Keratinocyte (primary cell): Measurements from ENCODE around the gene CIT. TPM values are rescaled to one million over a fixed set of nuclear protein-coding genes. Genes with fewer than 3 reads are reported as not detected.

Experiments
- DNase-seq: peaks from one replicate; pipeline ENCODE4 v3.0.0-alpha.2; 2011; ENCODE audit warnings: low read depth, missing footprints, low spot score
- FAIRE-seq: peaks from 2 replicates; lab custom pipeline; 2011; peaks lifted over from hg19 to GRCh38; lab: Jason Lieb, UNC
- H2AFZ ChIP-seq: 2 replicates; pipeline ENCODE4 v1.6.0; 2012; ENCODE audit warnings: low read length, control low read depth, inconsistent platforms; ENCODE audit not compliant: control insufficient read depth
- H3K27ac ChIP-seq: 2 replicates; pipeline ENCODE4 v1.5.1; 2011; ENCODE audit warnings: low read length; ENCODE audit not compliant: control insufficient read depth, insufficient read depth
- H3K27me3 ChIP-seq: 3 replicates; pipeline ENCODE4 v1.6.0; 2011; ENCODE audit warnings: low read length; ENCODE audit not compliant: control insufficient read depth, insufficient read depth; ENCODE audit errors: extremely low read depth
- H3K36me3 ChIP-seq, 2 experiments: 2 replicates in 1 of 2; 3 replicates in 1 of 2; pipeline ENCODE4 v1.5.1; 2011; ENCODE audit warnings: low read length in 2 of 2, mild to moderate bottlenecking in 1 of 2; ENCODE audit not compliant: control insufficient read depth in 2 of 2, insufficient read depth in 2 of 2; ENCODE audit errors: extremely low read depth in 1 of 2
- H3K4me1 ChIP-seq: 3 replicates; pipeline ENCODE4 v1.5.1; 2011; ENCODE audit warnings: low read length; ENCODE audit not compliant: control insufficient read depth, insufficient read depth; ENCODE audit errors: extremely low read depth
- H3K4me2 ChIP-seq: 3 replicates; pipeline ENCODE4 v1.6.0; 2011; ENCODE audit warnings: low read depth, low read length; ENCODE audit not compliant: control insufficient read depth, insufficient read depth; ENCODE audit errors: extremely low read depth
- H3K4me3 ChIP-seq, 3 experiments: fragments of 200-600 bp in 1 of 3; sonication (generic) in 1 of 3; 2 replicates in 2 of 3; 3 replicates in 1 of 3; pipeline ENCODE4 v1.5.1; 2011 to 2016; ENCODE audit warnings: low read length in 3 of 3, mild to moderate bottlenecking in 3 of 3, control low read depth in 2 of 3, inconsistent platforms in 1 of 3, low read depth in 1 of 3, mixed read lengths in 1 of 3, mixed run types in 1 of 3, moderate library complexity in 1 of 3; ENCODE audit not compliant: control insufficient read depth in 2 of 3, insufficient read depth in 2 of 3; ENCODE audit errors: extremely low read depth in 1 of 3
- H3K79me2 ChIP-seq: 2 replicates; pipeline ENCODE4 v1.6.0; 2012; ENCODE audit warnings: low read length; ENCODE audit not compliant: control insufficient read depth, insufficient read depth
- H3K9ac ChIP-seq: 3 replicates; pipeline ENCODE4 v1.6.0; 2011; ENCODE audit warnings: low read length; ENCODE audit not compliant: control insufficient read depth, insufficient read depth; ENCODE audit errors: extremely low read depth
- H3K9me1 ChIP-seq: 3 replicates; pipeline ENCODE4 v1.6.0; 2011; ENCODE audit warnings: low read length; ENCODE audit not compliant: control insufficient read depth, insufficient read depth; ENCODE audit errors: extremely low read depth
- H3K9me3 ChIP-seq: 2 replicates; pipeline ENCODE4 v1.5.1; 2012; ENCODE audit warnings: low read depth, low read length; ENCODE audit not compliant: control insufficient read depth
- H4K20me1 ChIP-seq: 3 replicates; pipeline ENCODE4 v1.6.0; 2011; ENCODE audit warnings: low read length; ENCODE audit not compliant: control insufficient read depth, insufficient read depth; ENCODE audit errors: extremely low read depth
- CTCF ChIP-seq, 3 experiments: IDR thresholded peaks in 1 of 3; conservative IDR thresholded peaks in 1 of 3; optimal IDR thresholded peaks in 1 of 3; 2 replicates in 2 of 3; 3 replicates in 1 of 3; pipeline versions ENCODE3 to v1.5.1; 2011; ENCODE audit warnings: low read length in 3 of 3, mild to moderate bottlenecking in 3 of 3, moderate library complexity in 2 of 3, control low read depth in 1 of 3, inconsistent platforms in 1 of 3; ENCODE audit not compliant: insufficient read depth in 2 of 3; ENCODE audit errors: extremely low read depth in 1 of 3
- EZH2 ChIP-seq: IDR thresholded peaks from one replicate; pipeline ENCODE4 v1.6.1; 2012; ENCODE audit warnings: inconsistent platforms, mild to moderate bottlenecking, low read length, moderate library complexity
- dilution Hi-C: fragments of 300-500 bp; cut with MboI; formaldehyde crosslinking; loops from one replicate; pipeline ENCODE4 v1.7.0; 2020; ENCODE audit warnings: low sequenced_read_pairs; ENCODE audit not compliant: extremely low pct_ligation_motif_present
- polyA plus RNA-seq, 5 experiments: library from polyadenylated mRNA; depleted of rRNA in 3 of 5; stranded (reverse) in 3 of 5; stranded (forward) in 1 of 5; unstranded in 1 of 5; fragments of >200 nt; gene quantifications; 1 replicate in 1 of 5; 2 replicates in 3 of 5; 3 replicates in 1 of 5; pipeline versions ENCODE4 v1.2.1 to v1.2.3, GENCODE V29; 2011 to 2012; ENCODE audit warnings: missing spikeins in 2 of 5, low read depth in 1 of 5, low replicate concordance in 1 of 5

The CIT gene
- polyA plus RNA-seq, 1 donor (not counting 4 experiments of a cell fraction or from before 2014, with no cell fraction given), result 6.2 TPM

- H3K4me2 ChIP-seq, result no peak overlapping the region
- peak; percentile 44 for FAIRE-seq
- peak; percentile 52 for DNase-seq
- dilution Hi-C loops, result no loop called here
- H4K20me1 ChIP-seq, result no peaks in the 10 kb centered on the region
- no peaks in the 10 kb centered on the region for H3K36me3 ChIP-seq
- H3K79me2 ChIP-seq, result no peaks in the 10 kb centered on the region
- no peaks in the 10 kb centered on the region for H3K4me1 ChIP-seq
- H3K4me3 ChIP-seq, result no peak overlapping the region
- no peaks in the 10 kb centered on the region for H3K9me1 ChIP-seq
- H3K9me3 ChIP-seq, result no peaks in the 10 kb centered on the region
- H3K27ac ChIP-seq, result no peak overlapping the region
- H3K27me3 ChIP-seq, result no peaks in the 10 kb centered on the region
- TF ChIP-seq EZH2, result no peak
- TF ChIP-seq CTCF (optimal IDR thresholded peaks at IDR 0.05 in 1 of 3, IDR thresholded peaks at IDR 0.05 in 1 of 3, conservative IDR thresholded peaks at IDR 0.05 in 1 of 3; ENCODE audit: extremely low read depth in 1 of 3, insufficient read depth in 2 of 3, low read length in 3 of 3), result peak; percentile 81 to 91 (median 86)
- H3K9ac ChIP-seq, result no peak overlapping the region
- H2AFZ ChIP-seq, result no peak overlapping the region
Measured at GRCh38 chr12:119902084-119902509, 25.0 kb upstream of the CIT start.

GRCh38 chr12:119901670-119902069, 24.6 kb upstream of the CIT start:
- H3K4me3 ChIP-seq, result no peak overlapping the region
- dilution Hi-C loops, result no loop called here
- H3K9ac ChIP-seq, result no peak overlapping the region
- H4K20me1 ChIP-seq, result no peaks in the 10 kb centered on the region
- no peaks in the 10 kb centered on the region for H3K9me3 ChIP-seq
- H3K79me2 ChIP-seq, result no peaks in the 10 kb centered on the region
- H3K27me3 ChIP-seq, result no peaks in the 10 kb centered on the region
- no peak for TF ChIP-seq CTCF (optimal IDR thresholded peaks at IDR 0.05 in 1 of 3, IDR thresholded peaks at IDR 0.05 in 1 of 3, conservative IDR thresholded peaks at IDR 0.05 in 1 of 3; ENCODE audit: extremely low read depth in 1 of 3, insufficient read depth in 2 of 3, low read length in 3 of 3)
- TF ChIP-seq EZH2, result no peak
- no peaks in the 10 kb centered on the region for H3K9me1 ChIP-seq
- H3K36me3 ChIP-seq, result no peaks in the 10 kb centered on the region
- DNase-seq, result no peak
- no peak overlapping the region for H2AFZ ChIP-seq
- no peak overlapping the region for H3K4me2 ChIP-seq
- FAIRE-seq, result no peak
- no peak overlapping the region for H3K27ac ChIP-seq
- no peaks in the 10 kb centered on the region for H3K4me1 ChIP-seq
